Hematopoietic multipotent progenitor cell treated with erythropoietin and hydrocortisone succinate and interleukin-3 and kit ligand, for 8 days (in vitro differentiated cells): ENCODE results near the gene NIPBL.
"Not testable (repeated sequence)": the region's sequence is repeated elsewhere in the genome, so short reads cannot be mapped to it uniquely, and the experiment has no call there.

Experiments used
- DNase-seq: peaks from one replicate; pipeline ENCODE4 v3.0.0-alpha.2; 2015

Gene NIPBL

DNA sequence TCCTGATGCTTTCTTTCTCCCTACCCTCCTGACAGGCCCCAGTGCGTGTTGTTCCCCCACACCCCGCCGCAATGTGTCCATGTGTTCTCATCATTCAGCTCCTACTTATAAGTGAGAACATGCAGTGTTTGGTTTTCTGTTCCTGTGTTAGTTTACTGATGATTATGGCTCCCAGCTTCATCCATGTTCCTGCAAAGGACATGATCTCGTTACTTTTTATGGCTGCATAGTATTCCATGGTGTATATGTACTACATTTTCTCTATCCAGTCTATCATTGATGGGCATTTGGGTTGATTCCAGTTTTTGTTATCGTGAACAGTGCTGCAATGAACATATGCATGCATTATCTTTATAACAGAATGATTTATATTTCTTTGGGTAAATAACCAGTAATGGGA is 222.7 kb downstream of the NIPBL start:
- DNase-seq = not testable (repeated sequence)

- DNase-seq = no peak
These were observed 226.7 kb downstream of the NIPBL start for GRCh38 chr5:37103302-37103701.

DNA sequence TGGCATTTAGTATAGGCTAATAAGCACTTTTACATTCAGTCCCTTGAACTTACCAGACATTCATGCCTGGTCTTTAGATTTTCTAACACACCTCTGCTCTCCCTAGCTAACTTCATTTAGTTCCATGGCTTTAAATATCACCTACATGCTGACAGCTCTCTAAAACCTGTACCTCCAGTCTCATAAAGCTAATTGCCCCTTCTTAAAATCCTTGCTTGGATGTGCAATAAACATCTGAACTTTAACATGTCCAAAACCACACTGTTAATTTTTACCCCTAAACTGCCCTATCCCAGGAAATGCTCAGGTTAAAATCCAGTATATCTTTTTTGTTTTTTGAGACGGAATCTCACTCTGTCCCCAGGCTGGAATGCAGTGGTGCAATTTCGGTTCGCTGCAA is 232.8 kb downstream of the NIPBL start:
- no peak for DNase-seq

DNA sequence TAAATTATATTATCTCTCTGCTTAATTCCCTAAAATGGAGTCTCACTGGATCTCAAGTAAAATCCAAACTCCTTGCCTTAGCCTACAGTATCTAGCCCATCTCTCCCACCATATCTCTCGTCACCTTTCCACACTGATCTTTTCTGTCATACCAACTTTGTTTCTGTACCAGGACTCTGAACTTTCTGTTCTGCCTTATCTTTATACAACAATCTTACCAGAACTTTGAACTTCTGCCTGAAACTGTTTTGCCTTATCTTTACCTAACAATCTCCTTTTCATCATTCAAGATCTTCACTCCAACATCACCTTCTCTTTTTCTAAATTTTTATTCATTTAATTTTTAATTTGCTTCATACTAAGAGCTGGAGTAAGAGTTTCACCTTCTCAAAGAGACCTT is 233.6 kb downstream of the NIPBL start:
- DNase-seq = no peak

DNA sequence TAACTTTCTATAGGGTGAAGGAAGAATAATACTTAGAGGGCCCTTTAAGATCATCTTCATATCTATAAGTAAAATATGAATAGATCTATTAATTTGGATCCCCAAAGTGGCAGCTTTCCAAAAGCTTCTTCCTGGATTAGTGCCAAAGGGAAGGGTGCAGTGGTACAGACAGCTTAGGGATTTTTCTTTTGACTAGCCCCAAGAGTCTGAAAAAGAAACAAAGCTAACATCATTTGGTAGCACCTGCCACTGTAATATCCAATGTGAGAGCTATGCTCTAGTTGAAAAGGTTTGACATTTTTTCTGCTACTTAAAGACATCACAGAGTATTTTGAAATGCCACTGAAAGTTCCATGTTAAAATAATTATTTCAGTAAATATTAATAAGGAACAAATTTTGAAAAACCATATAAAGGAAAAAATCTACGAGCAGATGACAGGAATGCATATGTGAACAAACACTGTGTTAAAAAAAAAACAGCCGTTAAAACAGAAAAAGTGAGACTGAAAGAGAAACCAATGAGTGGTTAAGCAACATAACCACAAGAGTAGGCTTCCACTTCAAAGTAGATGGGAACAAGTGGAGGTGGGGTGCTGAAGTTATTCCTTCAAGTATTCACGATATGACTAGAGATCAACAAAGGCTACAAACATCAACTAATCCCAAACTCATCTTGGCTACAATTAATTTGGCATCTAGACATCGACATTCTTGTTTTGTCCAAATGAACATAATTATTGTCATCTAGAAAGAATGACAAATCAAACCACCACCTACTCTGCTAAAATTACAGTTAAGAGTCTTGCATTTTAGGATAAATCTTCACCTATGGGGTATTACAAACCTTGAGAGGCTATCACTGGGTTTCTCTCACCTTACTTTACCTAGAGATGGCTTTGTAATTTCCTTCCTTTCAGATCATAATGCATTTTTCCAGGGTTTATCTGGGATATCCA is 235.1 kb downstream of the NIPBL start:
- peak; percentile 16 for DNase-seq

DNA sequence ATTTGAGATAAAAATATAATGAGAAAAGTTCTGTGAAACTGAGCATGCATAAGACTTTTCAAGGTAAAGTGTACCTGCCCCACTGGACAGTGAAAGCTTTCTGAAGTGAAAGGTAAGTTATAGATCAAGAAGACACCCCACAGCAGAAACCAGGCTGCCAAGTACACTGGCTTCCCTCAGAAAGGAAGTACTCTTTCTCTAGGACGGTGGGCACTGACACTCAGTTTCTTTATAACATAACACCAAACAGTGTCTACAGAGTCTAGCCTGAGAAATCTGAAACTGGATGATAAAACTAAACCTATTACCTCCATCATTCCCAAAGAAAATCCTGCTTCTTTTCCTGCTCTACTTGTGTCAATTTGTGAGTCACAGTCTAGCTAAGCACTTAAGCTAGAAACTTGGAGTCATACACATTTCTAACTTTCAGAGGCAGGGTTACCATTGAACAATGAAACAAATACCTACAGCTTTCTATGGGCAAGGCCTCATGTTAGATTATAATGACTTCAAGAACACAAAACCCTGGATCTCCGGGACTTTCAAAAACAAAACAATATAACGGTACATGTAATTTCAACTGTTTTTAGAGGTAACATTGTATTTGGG is 235.9 kb downstream of the NIPBL start:
- DNase-seq = no peak
